Measurements from ENCODE around the gene DCDC2C. TPM values are rescaled to one million over a fixed set of nuclear protein-coding genes. Genes with fewer than 3 reads are reported as not detected.

Gene DCDC2C
- total and polyA plus RNA-seq, 2 experiments from 2014 or later: 0.45 TPM; not detected in 1

DNA sequence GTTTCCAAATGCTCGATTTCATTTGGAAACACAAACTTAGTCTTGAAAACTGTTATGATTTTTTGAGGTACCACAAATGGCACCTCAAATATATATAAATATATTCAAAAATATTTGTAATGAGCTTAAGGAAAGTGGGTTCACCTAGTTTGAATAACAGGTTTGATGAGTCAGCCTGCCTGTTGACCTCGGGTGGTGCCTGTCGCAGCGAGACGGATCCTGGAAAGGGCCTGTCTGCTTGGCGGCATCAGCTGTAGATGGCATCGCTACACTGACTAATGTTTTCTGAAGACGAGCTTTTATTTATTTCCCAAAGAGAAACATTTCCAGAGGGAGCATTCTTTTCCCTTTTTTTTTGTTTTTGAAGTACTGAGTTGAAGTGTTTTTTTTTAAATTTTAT, 38.5 kb upstream of the DCDC2C start:
- Histone ChIP-seq H3K4me3 (no peak overlapping the region), H3K4me2 (no peak overlapping the region), H2AFZ (no peak overlapping the region), H3F3A (replicated peaks; ENCODE audit: low read depth) (no peaks in the 10 kb centered on the region), H3K36me3 (ENCODE audit: insufficient read depth) (no peaks in the 10 kb centered on the region), H4K20me1 (replicated peaks; ENCODE audit: insufficient read depth) (no peaks in the 10 kb centered on the region), H3K4me1 (ENCODE audit: insufficient read depth) (0 out of 2 replicates have a peak, but pooled peaks cover 4% of the 10 kb centered on the region), H3K9me2 (ENCODE audit: insufficient read depth) (no peaks in the 10 kb centered on the region), H3K27me3 (ENCODE audit: insufficient read depth) (no peaks in the 10 kb centered on the region), H3K27ac (ENCODE audit: low read depth) (no peak overlapping the region), H3K79me2 (replicated peaks; ENCODE audit: insufficient read depth) (no peaks in the 10 kb centered on the region)
- Mint-ChIP-seq H3K4me3 (no peak overlapping the region), H3K4me1 (peaks cover 3% of the 10 kb centered on the region), H3K9me3 (peaks cover 8% of the 10 kb centered on the region; the same call in 2 of the 3 replicates), H3K27ac (no peak overlapping the region), H3K27me3 (ENCODE audit: insufficient read depth, low read depth, poor library complexity) (peaks cover 6% of the 10 kb centered on the region), H3K36me3 (ENCODE audit: low read depth) (peaks cover 3% of the 10 kb centered on the region; the same call in 1 of the 3 replicates)
- ATAC-seq: no peak
- no peak for TF ChIP-seq JUNB (IDR thresholded peaks at IDR 0.05; ENCODE audit: unreplicated experiment)
- TF ChIP-seq, protein P1, sequence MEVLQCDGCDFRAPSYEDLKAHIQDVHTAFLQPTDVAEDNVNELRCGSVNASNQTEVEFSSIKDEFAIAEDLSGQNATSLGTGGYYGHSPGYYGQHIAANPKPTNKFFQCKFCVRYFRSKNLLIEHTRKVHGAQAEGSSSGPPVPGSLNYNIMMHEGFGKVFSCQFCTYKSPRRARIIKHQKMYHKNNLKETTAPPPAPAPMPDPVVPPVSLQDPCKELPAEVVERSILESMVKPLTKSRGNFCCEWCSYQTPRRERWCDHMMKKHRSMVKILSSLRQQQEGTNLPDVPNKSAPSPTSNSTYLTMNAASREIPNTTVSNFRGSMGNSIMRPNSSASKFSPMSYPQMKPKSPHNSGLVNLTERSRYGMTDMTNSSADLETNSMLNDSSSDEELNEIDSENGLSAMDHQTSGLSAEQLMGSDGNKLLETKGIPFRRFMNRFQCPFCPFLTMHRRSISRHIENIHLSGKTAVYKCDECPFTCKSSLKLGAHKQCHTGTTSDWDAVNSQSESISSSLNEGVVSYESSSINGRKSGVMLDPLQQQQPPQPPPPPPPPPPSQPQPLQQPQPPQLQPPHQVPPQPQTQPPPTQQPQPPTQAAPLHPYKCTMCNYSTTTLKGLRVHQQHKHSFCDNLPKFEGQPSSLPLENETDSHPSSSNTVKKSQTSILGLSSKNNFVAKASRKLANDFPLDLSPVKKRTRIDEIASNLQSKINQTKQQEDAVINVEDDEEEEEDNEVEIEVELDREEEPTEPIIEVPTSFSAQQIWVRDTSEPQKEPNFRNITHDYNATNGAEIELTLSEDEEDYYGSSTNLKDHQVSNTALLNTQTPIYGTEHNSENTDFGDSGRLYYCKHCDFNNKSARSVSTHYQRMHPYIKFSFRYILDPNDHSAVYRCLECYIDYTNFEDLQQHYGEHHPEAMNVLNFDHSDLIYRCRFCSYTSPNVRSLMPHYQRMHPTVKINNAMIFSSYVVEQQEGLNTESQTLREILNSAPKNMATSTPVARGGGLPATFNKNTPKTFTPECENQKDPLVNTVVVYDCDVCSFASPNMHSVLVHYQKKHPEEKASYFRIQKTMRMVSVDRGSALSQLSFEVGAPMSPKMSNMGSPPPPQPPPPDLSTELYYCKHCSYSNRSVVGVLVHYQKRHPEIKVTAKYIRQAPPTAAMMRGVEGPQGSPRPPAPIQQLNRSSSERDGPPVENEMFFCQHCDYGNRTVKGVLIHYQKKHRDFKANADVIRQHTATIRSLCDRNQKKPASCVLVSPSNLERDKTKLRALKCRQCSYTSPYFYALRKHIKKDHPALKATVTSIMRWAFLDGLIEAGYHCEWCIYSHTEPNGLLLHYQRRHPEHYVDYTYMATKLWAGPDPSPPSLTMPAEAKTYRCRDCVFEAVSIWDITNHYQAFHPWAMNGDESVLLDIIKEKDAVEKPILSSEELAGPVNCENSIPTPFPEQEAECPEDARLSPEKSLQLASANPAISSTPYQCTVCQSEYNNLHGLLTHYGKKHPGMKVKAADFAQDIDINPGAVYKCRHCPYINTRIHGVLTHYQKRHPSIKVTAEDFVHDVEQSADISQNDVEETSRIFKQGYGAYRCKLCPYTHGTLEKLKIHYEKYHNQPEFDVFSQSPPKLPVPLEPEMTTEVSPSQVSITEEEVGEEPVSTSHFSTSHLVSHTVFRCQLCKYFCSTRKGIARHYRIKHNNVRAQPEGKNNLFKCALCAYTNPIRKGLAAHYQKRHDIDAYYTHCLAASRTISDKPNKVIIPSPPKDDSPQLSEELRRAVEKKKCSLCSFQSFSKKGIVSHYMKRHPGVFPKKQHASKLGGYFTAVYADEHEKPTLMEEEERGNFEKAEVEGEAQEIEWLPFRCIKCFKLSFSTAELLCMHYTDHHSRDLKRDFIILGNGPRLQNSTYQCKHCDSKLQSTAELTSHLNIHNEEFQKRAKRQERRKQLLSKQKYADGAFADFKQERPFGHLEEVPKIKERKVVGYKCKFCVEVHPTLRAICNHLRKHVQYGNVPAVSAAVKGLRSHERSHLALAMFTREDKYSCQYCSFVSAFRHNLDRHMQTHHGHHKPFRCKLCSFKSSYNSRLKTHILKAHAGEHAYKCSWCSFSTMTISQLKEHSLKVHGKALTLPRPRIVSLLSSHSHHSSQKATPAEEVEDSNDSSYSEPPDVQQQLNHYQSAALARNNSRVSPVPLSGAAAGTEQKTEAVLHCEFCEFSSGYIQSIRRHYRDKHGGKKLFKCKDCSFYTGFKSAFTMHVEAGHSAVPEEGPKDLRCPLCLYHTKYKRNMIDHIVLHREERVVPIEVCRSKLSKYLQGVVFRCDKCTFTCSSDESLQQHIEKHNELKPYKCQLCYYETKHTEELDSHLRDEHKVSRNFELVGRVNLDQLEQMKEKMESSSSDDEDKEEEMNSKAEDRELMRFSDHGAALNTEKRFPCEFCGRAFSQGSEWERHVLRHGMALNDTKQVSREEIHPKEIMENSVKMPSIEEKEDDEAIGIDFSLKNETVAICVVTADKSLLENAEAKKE (CRISPR knock-in tag; IDR thresholded peaks at IDR 0.05): no peak
- no peak for TF ChIP-seq ZNF331 (CRISPR knock-in tag; IDR thresholded peaks at IDR 0.05; ENCODE audit: low read depth)
- no peak for TF ChIP-seq NANOG (IDR thresholded peaks at IDR 0.05; ENCODE audit: borderline replicate concordance)
- no peak for TF ChIP-seq CREB1 (CRISPR knock-in tag; IDR thresholded peaks at IDR 0.05; ENCODE audit: low read depth)
- TF ChIP-seq EZH2phosphoT487 (IDR thresholded peaks at IDR 0.05; ENCODE audit: unreplicated experiment): no peak
- no peak for TF ChIP-seq POLR2AphosphoS5 (IDR thresholded peaks at IDR 0.05; ENCODE audit: low read depth)
- TF ChIP-seq, protein P2, sequence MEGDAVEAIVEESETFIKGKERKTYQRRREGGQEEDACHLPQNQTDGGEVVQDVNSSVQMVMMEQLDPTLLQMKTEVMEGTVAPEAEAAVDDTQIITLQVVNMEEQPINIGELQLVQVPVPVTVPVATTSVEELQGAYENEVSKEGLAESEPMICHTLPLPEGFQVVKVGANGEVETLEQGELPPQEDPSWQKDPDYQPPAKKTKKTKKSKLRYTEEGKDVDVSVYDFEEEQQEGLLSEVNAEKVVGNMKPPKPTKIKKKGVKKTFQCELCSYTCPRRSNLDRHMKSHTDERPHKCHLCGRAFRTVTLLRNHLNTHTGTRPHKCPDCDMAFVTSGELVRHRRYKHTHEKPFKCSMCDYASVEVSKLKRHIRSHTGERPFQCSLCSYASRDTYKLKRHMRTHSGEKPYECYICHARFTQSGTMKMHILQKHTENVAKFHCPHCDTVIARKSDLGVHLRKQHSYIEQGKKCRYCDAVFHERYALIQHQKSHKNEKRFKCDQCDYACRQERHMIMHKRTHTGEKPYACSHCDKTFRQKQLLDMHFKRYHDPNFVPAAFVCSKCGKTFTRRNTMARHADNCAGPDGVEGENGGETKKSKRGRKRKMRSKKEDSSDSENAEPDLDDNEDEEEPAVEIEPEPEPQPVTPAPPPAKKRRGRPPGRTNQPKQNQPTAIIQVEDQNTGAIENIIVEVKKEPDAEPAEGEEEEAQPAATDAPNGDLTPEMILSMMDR (conservative IDR thresholded peaks at IDR 0.05; ENCODE audit: low read depth in 2 of 2): no peak
- TF ChIP-seq, protein P3, sequence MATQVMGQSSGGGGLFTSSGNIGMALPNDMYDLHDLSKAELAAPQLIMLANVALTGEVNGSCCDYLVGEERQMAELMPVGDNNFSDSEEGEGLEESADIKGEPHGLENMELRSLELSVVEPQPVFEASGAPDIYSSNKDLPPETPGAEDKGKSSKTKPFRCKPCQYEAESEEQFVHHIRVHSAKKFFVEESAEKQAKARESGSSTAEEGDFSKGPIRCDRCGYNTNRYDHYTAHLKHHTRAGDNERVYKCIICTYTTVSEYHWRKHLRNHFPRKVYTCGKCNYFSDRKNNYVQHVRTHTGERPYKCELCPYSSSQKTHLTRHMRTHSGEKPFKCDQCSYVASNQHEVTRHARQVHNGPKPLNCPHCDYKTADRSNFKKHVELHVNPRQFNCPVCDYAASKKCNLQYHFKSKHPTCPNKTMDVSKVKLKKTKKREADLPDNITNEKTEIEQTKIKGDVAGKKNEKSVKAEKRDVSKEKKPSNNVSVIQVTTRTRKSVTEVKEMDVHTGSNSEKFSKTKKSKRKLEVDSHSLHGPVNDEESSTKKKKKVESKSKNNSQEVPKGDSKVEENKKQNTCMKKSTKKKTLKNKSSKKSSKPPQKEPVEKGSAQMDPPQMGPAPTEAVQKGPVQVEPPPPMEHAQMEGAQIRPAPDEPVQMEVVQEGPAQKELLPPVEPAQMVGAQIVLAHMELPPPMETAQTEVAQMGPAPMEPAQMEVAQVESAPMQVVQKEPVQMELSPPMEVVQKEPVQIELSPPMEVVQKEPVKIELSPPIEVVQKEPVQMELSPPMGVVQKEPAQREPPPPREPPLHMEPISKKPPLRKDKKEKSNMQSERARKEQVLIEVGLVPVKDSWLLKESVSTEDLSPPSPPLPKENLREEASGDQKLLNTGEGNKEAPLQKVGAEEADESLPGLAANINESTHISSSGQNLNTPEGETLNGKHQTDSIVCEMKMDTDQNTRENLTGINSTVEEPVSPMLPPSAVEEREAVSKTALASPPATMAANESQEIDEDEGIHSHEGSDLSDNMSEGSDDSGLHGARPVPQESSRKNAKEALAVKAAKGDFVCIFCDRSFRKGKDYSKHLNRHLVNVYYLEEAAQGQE (IDR thresholded peaks at IDR 0.05; ENCODE audit: unreplicated experiment): no peak
- no peak for TF ChIP-seq STAT1 (IDR thresholded peaks at IDR 0.05; ENCODE audit: unreplicated experiment)
- TF ChIP-seq EZH2 (IDR thresholded peaks at IDR 0.05; ENCODE audit: low read depth, unreplicated experiment): no peak
- TF ChIP-seq ZNF114 (CRISPR knock-in tag; IDR thresholded peaks at IDR 0.05): no peak
- TF ChIP-seq, protein P4, sequence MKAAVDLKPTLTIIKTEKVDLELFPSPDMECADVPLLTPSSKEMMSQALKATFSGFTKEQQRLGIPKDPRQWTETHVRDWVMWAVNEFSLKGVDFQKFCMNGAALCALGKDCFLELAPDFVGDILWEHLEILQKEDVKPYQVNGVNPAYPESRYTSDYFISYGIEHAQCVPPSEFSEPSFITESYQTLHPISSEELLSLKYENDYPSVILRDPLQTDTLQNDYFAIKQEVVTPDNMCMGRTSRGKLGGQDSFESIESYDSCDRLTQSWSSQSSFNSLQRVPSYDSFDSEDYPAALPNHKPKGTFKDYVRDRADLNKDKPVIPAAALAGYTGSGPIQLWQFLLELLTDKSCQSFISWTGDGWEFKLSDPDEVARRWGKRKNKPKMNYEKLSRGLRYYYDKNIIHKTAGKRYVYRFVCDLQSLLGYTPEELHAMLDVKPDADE (IDR thresholded peaks at IDR 0.05): no peak
- no peak for DNase-seq (ENCODE audit: low spot score)

All from GM23338 (cell line).